A673 (cell line): ENCODE results near the gene SNAPC2. TPM values are rescaled to one million over a fixed set of nuclear protein-coding genes. Genes with fewer than 3 reads are reported as not detected.

Experiments used
- Bru-seq: library from RNA; stranded (reverse); fragments of 400-500 nt; gene quantifications from one replicate; lab custom pipeline; 2021; lab: Mats Ljungman, UMichigan
- BruChase-seq, 2 experiments: library from RNA; stranded (reverse); fragments of 400-500 nt; gene quantifications; one replicate each; lab custom pipeline; 2021; lab: Mats Ljungman, UMichigan
- BruUV-seq: library from RNA; stranded (reverse); fragments of 400-500 nt; replicated peaks from 2 replicates; lab custom pipeline; 2021; lab: Mats Ljungman, UMichigan
- CTCF ChIA-PET: fragments of 300-600 bp; sonication (Branson Sonifier 250); formaldehyde crosslinking; loops from one replicate; lab custom pipeline; 2022; ENCODE audit warnings: antibody characterized with exemption; lab: Charles Lee
- POLR2A ChIA-PET: fragments of 300-600 bp; sonication (Branson Sonifier 250); formaldehyde crosslinking; loops from one replicate; lab custom pipeline; 2022; ENCODE audit warnings: antibody characterized with exemption; ENCODE audit not compliant: low non-redundant PET; lab: Charles Lee
- DNase-seq: peaks from one replicate; pipeline ENCODE4 v3.0.0-alpha.2; 2015; ENCODE audit warnings: low spot score
- H3K27ac ChIP-seq: fragments of 200-600 bp; sonication (generic); 2 replicates; pipeline ENCODE4 v1.5.1; 2016; ENCODE audit warnings: mixed run types, low read depth, mild to moderate bottlenecking, mixed read lengths, antibody characterized with exemption, low read length; ENCODE audit not compliant: poor library complexity, severe bottlenecking
- H3K27me3 ChIP-seq: fragments of 200-600 bp; sonication (generic); replicated peaks from 2 replicates; pipeline ENCODE4 v1.6.1; 2017; ENCODE audit warnings: mixed run types, low read depth, mild to moderate bottlenecking, mixed read lengths, antibody characterized with exemption, low read length; ENCODE audit not compliant: insufficient read depth, poor library complexity
- H3K36me3 ChIP-seq: fragments of 200-600 bp; sonication (generic); 2 replicates; pipeline ENCODE4 v1.6.1; 2016; ENCODE audit warnings: mixed run types, mild to moderate bottlenecking, mixed read lengths, antibody characterized with exemption, low read length; ENCODE audit not compliant: insufficient read depth, poor library complexity, severe bottlenecking
- H3K4me1 ChIP-seq: fragments of 200-600 bp; sonication (generic); 2 replicates; pipeline ENCODE4 v1.6.1; 2017; ENCODE audit warnings: mixed run types, mild to moderate bottlenecking, mixed read lengths, antibody characterized with exemption, low read length; ENCODE audit not compliant: insufficient read depth, poor library complexity, severe bottlenecking
- H3K4me3 ChIP-seq: fragments of 200-600 bp; sonication (generic); 2 replicates; pipeline ENCODE4 v1.5.1; 2016; ENCODE audit warnings: low read depth, mixed run types, mild to moderate bottlenecking, mixed read lengths, low read length; ENCODE audit not compliant: poor library complexity, severe bottlenecking
- H3K9me3 ChIP-seq: fragments of 200-600 bp; sonication (generic); 2 replicates; pipeline ENCODE4 v1.6.1; 2016; ENCODE audit warnings: mixed run types, low read depth, mild to moderate bottlenecking, mixed read lengths, antibody characterized with exemption, low read length; ENCODE audit not compliant: poor library complexity, severe bottlenecking
- CTCF ChIP-seq: fragments of 300-800, 200-600 bp; sonication (generic); conservative IDR thresholded peaks from 2 replicates; pipeline ENCODE4 v1.5.1; 2017; ENCODE audit warnings: low read depth, mild to moderate bottlenecking, antibody characterized with exemption, low read length, moderate library complexity, mixed read lengths
- EZH2 ChIP-seq: fragments of 200-600 bp; sonication (generic); IDR thresholded peaks from 2 replicates; pipeline ENCODE4 v1.6.1; 2017; ENCODE audit warnings: borderline replicate concordance, low read depth, mild to moderate bottlenecking, mixed read lengths, antibody characterized with exemption, low read length; ENCODE audit not compliant: poor library complexity, severe bottlenecking
- intact Hi-C: fragments of 100-400 bp; cut with micrococcal nuclease; formaldehyde crosslinking; loops from one replicate; pipeline ENCODE4 v1.10.0; 2022; ENCODE audit not compliant: unreplicated experiment
- long read RNA-seq: library from polyadenylated mRNA; stranded (forward); transcript quantifications from one replicate; pipeline ENCODE4 v2.0.0, GENCODE V29; 2022
- total RNA-seq: library from RNA; stranded (reverse); gene quantifications from 2 replicates; pipeline ENCODE4 v1.2.3, GENCODE V29; 2021

Gene SNAPC2
- total RNA-seq (30.2 and 34.4 TPM in 2 replicates), Bru-seq, nascent RNA (percentile 47 among the genes with signal in this experiment), BruChase-seq, experiment 1, labeled RNA remaining after a 2-hour chase (percentile 57 among the genes with signal in this experiment), BruChase-seq, experiment 2, labeled RNA remaining after a 6-hour chase (percentile 70 among the genes with signal in this experiment)
- long read RNA-seq, transcript SNAPC2-206 (5 exons, 1,413 nt), result minor isoform, 7 of 93 reads
- long read RNA-seq, transcript SNAPC2-201 (5 exons, 1,542 nt), result major isoform, 63 of 93 reads
- long read RNA-seq, partial matches to known transcripts, result 13 of 93 reads
- long read RNA-seq, other reads (novel, unspliced or antisense), result 8 of 93 reads

- H3K9me3 ChIP-seq, result no peaks in the 10 kb centered on the region
- peak within 1 kb of the TSS; percentile 71 for H3K4me3 ChIP-seq
- H3K36me3 ChIP-seq, result peaks cover 15% of the 10 kb centered on the region
- H3K27me3 ChIP-seq, result peaks cover 12% of the 10 kb centered on the region
- TF ChIP-seq CTCF (no peak), EZH2 (no peak)
- intact Hi-C loops, result loop anchor here (5.0 kb wide), 1 partner anchor 48 kb away; the partner anchor contains the start of gene PRR36
- H3K4me1 ChIP-seq, result peaks cover 55% of the 10 kb centered on the region
- CTCF ChIA-PET, result interaction anchor here (0.6 to 2.5 kb wide), 8 partner anchors 9 to 660 kb away, joined by 3 to 12 read pairs (median 4); partner anchors contain the start of genes MAP2K7 and TIMM44
- POLR2A ChIA-PET, result interaction anchor here (0.5 to 0.8 kb wide), 7 partner anchors 23 to 1899 kb away, joined by 4 to 11 read pairs (median 8); partner anchors contain the start of genes FBXL12 and TIMM44
- H3K27ac ChIP-seq, result peak within 1 kb of the TSS; percentile 72
- TSS peak; percentile 30 for BruUV-seq
- peak; percentile 97 for DNase-seq
Measured at GRCh38 chr19:7919610-7920518, at the start of gene SNAPC2. SNAPC2 (plus strand) TSS chr19:7920338; CDS start chr19:7920367, 29 bp downstream.

DNA sequence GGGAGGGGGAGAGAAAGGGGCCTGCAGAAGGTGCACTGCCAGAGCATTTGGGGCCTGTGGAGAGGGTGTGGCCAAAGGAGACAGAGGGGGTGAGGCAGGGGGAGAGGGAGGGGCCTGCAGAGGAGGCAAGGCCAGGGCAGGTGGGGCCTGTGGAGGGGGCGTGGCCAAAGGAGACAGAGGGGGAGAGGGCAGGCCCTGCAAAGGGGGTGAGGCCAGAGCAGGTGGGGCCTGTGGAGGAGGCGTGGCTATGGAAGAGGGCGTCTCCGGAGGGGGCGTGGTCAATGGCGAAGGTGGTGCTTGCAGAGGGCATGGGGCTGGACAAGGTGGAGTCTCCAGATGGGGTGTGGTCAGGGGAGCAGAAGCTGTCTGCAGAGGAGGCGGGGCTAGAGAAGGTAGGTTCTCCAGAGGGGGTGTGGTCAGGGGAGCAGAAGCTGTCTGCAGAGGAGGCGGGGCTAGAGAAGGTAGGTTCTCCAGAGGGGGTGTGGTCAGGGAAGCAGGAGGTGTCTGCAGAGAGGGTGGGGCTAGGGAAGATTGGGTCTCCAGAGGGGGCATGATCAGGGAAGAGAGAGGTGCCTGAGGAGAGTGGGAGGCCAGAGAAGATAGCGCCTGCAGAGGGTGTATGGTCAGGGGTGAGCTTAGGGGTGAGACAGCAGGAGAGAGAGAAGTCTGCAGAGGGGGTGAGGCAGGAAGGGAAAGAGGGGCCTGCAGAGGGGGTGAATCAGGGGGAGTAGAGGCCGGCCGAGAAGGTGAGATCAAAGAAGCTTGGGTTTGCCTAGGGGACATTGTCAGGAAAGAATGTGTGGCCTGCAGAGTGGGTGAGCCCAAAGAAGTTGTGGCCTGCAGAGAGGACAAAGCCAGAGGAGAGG lies 49.3 kb upstream of the SNAPC2 start:
- Histone ChIP-seq H3K36me3 (no peaks in the 10 kb centered on the region), H3K4me1 (peaks cover 42% of the 10 kb centered on the region), H3K9me3 (no peaks in the 10 kb centered on the region), H3K4me3 (peak overlapping the region; percentile 42), H3K27ac (peak overlapping the region; percentile 81), H3K27me3 (no peaks in the 10 kb centered on the region)
- intact Hi-C loops, result loop anchor here (2.0 to 5.0 kb wide), 2 partner anchors 32 to 51 kb away; partner anchors contain the start of genes MAP2K7 and SNAPC2
- peak; percentile 89 for DNase-seq
- TF ChIP-seq EZH2, result no peak
- ChIA-PET POLR2A (no interaction called here), CTCF (no interaction called here)
- no TSS peak for BruUV-seq

DNA sequence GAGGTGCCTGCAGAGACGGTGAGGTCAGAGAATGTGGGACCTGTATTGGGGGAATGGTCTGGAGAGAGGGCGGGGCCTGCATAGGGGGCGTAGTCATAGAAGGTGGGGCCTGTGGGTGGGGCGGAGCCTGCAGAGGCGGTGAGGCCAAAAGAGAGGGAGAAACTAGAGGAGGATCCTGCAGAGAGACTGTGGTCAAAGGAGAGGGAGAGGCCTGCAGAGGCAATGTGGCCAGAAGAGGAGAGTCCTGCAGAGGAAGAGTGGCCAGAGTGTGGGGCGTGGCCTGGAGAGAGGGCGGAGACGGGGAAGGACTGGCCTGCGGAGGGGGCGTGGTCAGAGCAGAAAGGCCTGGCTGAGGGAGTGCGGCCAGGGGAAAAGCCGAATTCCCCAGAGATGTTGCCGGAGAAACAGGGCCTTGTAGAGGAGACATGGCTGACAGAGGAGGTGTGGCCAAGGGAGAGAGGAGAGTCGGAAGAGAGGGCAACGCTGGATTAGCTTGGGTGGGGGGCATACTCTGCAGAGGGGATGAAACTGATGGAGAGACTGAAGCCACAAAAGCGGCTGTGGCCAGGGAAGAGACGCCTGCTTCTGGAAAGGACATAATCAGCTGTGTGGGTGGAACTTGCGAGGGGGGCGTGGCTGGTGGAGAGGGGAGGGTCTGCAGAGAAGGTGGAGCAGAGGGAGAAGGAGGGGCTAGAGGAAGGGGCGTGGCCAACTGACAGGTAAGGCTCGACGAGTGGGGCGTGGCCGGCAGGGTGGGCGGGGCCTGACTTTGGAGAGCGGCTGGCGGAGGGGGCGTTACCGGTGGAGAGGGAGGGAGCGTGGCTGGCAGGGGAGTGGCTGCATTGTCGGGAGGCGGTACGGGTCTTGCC lies 48.5 kb upstream of the SNAPC2 start:
- BruUV-seq, result no TSS peak
- ChIA-PET POLR2A (no interaction called here), CTCF (no interaction called here)
- no peak for TF ChIP-seq CTCF
- TF ChIP-seq EZH2, result no peak
- intact Hi-C loops, result loop anchor here (2.0 to 5.0 kb wide), 2 partner anchors 31 to 51 kb away; partner anchors contain the start of genes MAP2K7 and SNAPC2
- no peaks in the 10 kb centered on the region for H3K36me3 ChIP-seq
- peak overlapping the region; percentile 81 for H3K27ac ChIP-seq
- H3K4me3 ChIP-seq, result peak overlapping the region; percentile 42
- H3K4me1 ChIP-seq, result peaks cover 42% of the 10 kb centered on the region
- peak; percentile 96 for DNase-seq
- H3K9me3 ChIP-seq, result no peaks in the 10 kb centered on the region
- H3K27me3 ChIP-seq, result no peaks in the 10 kb centered on the region
